Astrocyte of the cerebellum (primary cell): Measurements from ENCODE around the gene MSH5.

Experiments
- DNase-seq: peaks from one replicate; pipeline ENCODE4 v3.0.0-alpha.2; 2011; ENCODE audit warnings: low read depth
- H3K4me3 ChIP-seq: 2 replicates; pipeline ENCODE4 v1.5.1; 2011; ENCODE audit warnings: mild to moderate bottlenecking, low read depth, low read length, moderate library complexity
- CTCF ChIP-seq: IDR thresholded peaks from 2 replicates; pipeline ENCODE4 v1.5.1; 2012; ENCODE audit warnings: low read length, low read depth, moderate library complexity, mild to moderate bottlenecking; ENCODE audit errors: missing control alignments
- in situ Hi-C: cut with HindIII; loops from 2 replicates; pipeline ENCODE4 v1.10.0; 2017; ENCODE audit warnings: low sequenced_read_pairs

The MSH5 gene

GRCh38 chr6:31719001-31719400, 20.8 kb upstream of the MSH5 start:
- no peak for DNase-seq
- in situ Hi-C loops = no loop called here
- no peak overlapping the region for H3K4me3 ChIP-seq
- no peak for TF ChIP-seq CTCF

GRCh38 chr6:31720196-31720770, 19.5 kb upstream of the MSH5 start:
- TF ChIP-seq CTCF = no peak
- no peak overlapping the region for H3K4me3 ChIP-seq
- in situ Hi-C loops = no loop called here
- DNase-seq = no peak

- no peak within 1 kb of the TSS for H3K4me3 ChIP-seq
- in situ Hi-C loops = no loop called here
- TF ChIP-seq CTCF = no peak
- DNase-seq = no peak
These were observed 18.3 kb upstream of the MSH5 start, which contains the start of gene LY6G6C for GRCh38 chr6:31721351-31722020. TSS of gene LY6G6C (minus strand) at chr6:31721746. CDS start at chr6:31721679, 67 bp downstream.

- in situ Hi-C loops = no loop called here
- no peak for DNase-seq
- TF ChIP-seq CTCF = no peak
- no peak overlapping the region for H3K4me3 ChIP-seq
These were observed 17.6 kb upstream of the MSH5 start for GRCh38 chr6:31722173-31722572.

GRCh38 chr6:31723245-31723979, 16.4 kb upstream of the MSH5 start, which contains the start of gene MPIG6B:
TSS of gene MPIG6B (plus strand) at chr6:31723373. CDS start at chr6:31723384, 11 bp downstream.
- no peak for DNase-seq
- in situ Hi-C loops = no loop called here
- no peak within 1 kb of the TSS for H3K4me3 ChIP-seq
- TF ChIP-seq CTCF = no peak

- no peak for TF ChIP-seq CTCF
- H3K4me3 ChIP-seq = no peak overlapping the region
- in situ Hi-C loops = no loop called here
- no peak for DNase-seq
These were observed 15.7 kb upstream of the MSH5 start for GRCh38 chr6:31723980-31724691.
